ENCODE data around the gene SRRM4.

- TF ChIP-seq SIN3A (IDR thresholded peaks at IDR 0.05; ENCODE audit: low read depth) (no peak), CTCF (IDR thresholded peaks at IDR 0.05 in 2 of 3, conservative IDR thresholded peaks at IDR 0.05 in 1 of 3; ENCODE audit: borderline replicate concordance in 1 of 3, insufficient read depth in 1 of 3, low read depth in 2 of 3, low read length in 2 of 3) (no peak), POLR2A (IDR thresholded peaks at IDR 0.05; ENCODE audit: borderline replicate concordance, extremely low read depth, insufficient read depth, insufficient read length) (no peak)
Observed at GRCh38 chr12:119201789-119202543, 220.6 kb downstream of the SRRM4 start.

All from HCT116 (cell line).